ENCODE data around the gene PLXNB1.

DNA sequence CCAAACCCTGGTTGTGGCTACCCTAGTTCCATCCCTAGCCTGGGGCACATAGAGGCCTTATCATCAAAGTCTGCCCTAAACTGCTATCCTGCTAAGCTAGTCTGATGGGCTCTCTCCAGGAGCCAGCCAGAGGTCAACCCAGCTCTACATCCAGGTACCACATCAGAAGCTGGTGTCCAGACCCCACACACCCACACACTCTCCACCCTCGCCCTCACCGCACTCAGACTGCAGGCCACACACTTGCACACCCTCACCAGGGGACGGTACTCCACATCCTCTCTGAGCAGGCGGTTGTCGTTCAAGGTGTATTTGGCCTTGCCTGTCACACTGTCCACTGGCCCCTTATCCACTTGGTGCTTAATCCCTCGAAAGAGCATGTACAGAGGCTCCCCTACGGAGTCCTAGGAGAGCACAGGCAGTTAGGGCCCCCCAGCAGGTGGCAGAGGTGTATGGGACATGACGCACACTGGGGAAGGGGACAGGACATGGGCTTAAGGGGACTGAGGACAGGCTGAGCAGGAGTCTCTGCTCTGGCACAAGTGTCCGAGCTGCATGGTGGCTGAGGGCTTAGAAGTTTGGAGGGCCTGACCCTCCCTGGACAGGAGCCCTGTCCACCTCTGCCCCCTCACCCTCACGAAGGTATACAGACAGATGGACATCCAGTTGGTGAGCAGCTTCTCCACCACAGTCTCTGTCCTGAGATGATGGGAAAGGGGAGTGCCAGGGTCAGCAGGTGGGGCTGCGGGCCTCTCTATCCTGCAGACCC, 18.1 kb downstream of the PLXNB1 start:
- no peak for TF ChIP-seq ZNF792 (tag by site-specific recombination; IDR thresholded peaks at IDR 0.05)
- TF ChIP-seq, protein P1, sequence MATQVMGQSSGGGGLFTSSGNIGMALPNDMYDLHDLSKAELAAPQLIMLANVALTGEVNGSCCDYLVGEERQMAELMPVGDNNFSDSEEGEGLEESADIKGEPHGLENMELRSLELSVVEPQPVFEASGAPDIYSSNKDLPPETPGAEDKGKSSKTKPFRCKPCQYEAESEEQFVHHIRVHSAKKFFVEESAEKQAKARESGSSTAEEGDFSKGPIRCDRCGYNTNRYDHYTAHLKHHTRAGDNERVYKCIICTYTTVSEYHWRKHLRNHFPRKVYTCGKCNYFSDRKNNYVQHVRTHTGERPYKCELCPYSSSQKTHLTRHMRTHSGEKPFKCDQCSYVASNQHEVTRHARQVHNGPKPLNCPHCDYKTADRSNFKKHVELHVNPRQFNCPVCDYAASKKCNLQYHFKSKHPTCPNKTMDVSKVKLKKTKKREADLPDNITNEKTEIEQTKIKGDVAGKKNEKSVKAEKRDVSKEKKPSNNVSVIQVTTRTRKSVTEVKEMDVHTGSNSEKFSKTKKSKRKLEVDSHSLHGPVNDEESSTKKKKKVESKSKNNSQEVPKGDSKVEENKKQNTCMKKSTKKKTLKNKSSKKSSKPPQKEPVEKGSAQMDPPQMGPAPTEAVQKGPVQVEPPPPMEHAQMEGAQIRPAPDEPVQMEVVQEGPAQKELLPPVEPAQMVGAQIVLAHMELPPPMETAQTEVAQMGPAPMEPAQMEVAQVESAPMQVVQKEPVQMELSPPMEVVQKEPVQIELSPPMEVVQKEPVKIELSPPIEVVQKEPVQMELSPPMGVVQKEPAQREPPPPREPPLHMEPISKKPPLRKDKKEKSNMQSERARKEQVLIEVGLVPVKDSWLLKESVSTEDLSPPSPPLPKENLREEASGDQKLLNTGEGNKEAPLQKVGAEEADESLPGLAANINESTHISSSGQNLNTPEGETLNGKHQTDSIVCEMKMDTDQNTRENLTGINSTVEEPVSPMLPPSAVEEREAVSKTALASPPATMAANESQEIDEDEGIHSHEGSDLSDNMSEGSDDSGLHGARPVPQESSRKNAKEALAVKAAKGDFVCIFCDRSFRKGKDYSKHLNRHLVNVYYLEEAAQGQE (tag by site-specific recombination; IDR thresholded peaks at IDR 0.05), result no peak
- TF ChIP-seq, protein P2, sequence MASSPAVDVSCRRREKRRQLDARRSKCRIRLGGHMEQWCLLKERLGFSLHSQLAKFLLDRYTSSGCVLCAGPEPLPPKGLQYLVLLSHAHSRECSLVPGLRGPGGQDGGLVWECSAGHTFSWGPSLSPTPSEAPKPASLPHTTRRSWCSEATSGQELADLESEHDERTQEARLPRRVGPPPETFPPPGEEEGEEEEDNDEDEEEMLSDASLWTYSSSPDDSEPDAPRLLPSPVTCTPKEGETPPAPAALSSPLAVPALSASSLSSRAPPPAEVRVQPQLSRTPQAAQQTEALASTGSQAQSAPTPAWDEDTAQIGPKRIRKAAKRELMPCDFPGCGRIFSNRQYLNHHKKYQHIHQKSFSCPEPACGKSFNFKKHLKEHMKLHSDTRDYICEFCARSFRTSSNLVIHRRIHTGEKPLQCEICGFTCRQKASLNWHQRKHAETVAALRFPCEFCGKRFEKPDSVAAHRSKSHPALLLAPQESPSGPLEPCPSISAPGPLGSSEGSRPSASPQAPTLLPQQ (tag by site-specific recombination; IDR thresholded peaks at IDR 0.05), result no peak
- TF ChIP-seq, protein P3, sequence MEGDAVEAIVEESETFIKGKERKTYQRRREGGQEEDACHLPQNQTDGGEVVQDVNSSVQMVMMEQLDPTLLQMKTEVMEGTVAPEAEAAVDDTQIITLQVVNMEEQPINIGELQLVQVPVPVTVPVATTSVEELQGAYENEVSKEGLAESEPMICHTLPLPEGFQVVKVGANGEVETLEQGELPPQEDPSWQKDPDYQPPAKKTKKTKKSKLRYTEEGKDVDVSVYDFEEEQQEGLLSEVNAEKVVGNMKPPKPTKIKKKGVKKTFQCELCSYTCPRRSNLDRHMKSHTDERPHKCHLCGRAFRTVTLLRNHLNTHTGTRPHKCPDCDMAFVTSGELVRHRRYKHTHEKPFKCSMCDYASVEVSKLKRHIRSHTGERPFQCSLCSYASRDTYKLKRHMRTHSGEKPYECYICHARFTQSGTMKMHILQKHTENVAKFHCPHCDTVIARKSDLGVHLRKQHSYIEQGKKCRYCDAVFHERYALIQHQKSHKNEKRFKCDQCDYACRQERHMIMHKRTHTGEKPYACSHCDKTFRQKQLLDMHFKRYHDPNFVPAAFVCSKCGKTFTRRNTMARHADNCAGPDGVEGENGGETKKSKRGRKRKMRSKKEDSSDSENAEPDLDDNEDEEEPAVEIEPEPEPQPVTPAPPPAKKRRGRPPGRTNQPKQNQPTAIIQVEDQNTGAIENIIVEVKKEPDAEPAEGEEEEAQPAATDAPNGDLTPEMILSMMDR (tag by site-specific recombination; IDR thresholded peaks at IDR 0.05), result no peak
- TF ChIP-seq, protein P4, sequence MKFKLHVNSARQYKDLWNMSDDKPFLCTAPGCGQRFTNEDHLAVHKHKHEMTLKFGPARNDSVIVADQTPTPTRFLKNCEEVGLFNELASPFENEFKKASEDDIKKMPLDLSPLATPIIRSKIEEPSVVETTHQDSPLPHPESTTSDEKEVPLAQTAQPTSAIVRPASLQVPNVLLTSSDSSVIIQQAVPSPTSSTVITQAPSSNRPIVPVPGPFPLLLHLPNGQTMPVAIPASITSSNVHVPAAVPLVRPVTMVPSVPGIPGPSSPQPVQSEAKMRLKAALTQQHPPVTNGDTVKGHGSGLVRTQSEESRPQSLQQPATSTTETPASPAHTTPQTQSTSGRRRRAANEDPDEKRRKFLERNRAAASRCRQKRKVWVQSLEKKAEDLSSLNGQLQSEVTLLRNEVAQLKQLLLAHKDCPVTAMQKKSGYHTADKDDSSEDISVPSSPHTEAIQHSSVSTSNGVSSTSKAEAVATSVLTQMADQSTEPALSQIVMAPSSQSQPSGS (tag by site-specific recombination; IDR thresholded peaks at IDR 0.05; ENCODE audit: low read depth), result no peak
- no peak for TF ChIP-seq ZNF701 (tag by site-specific recombination; IDR thresholded peaks at IDR 0.05)
- TF ChIP-seq, protein P5, sequence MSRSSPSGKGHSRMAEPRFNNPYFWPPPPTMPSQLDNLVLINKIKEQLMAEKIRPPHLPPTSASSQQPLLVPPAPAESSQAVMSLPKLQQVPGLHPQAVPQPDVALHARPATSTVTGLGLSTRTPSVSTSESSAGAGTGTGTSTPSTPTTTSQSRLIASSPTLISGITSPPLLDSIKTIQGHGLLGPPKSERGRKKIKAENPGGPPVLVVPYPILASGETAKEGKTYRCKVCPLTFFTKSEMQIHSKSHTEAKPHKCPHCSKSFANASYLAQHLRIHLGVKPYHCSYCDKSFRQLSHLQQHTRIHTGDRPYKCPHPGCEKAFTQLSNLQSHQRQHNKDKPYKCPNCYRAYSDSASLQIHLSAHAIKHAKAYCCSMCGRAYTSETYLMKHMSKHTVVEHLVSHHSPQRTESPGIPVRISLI (tag by site-specific recombination; IDR thresholded peaks at IDR 0.05), result no peak
- TF ChIP-seq, protein P6, sequence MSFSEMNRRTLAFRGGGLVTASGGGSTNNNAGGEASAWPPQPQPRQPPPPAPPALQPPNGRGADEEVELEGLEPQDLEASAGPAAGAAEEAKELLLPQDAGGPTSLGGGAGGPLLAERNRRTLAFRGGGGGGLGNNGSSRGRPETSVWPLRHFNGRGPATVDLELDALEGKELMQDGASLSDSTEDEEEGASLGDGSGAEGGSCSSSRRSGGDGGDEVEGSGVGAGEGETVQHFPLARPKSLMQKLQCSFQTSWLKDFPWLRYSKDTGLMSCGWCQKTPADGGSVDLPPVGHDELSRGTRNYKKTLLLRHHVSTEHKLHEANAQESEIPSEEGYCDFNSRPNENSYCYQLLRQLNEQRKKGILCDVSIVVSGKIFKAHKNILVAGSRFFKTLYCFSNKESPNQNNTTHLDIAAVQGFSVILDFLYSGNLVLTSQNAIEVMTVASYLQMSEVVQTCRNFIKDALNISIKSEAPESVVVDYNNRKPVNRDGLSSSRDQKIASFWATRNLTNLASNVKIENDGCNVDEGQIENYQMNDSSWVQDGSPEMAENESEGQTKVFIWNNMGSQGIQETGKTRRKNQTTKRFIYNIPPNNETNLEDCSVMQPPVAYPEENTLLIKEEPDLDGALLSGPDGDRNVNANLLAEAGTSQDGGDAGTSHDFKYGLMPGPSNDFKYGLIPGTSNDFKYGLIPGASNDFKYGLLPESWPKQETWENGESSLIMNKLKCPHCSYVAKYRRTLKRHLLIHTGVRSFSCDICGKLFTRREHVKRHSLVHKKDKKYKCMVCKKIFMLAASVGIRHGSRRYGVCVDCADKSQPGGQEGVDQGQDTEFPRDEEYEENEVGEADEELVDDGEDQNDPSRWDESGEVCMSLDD (tag by site-specific recombination; IDR thresholded peaks at IDR 0.05), result no peak
- no peak for TF ChIP-seq ZFP3 (tag by site-specific recombination; IDR thresholded peaks at IDR 0.05; ENCODE audit: low read depth)
- TF ChIP-seq, protein P7, sequence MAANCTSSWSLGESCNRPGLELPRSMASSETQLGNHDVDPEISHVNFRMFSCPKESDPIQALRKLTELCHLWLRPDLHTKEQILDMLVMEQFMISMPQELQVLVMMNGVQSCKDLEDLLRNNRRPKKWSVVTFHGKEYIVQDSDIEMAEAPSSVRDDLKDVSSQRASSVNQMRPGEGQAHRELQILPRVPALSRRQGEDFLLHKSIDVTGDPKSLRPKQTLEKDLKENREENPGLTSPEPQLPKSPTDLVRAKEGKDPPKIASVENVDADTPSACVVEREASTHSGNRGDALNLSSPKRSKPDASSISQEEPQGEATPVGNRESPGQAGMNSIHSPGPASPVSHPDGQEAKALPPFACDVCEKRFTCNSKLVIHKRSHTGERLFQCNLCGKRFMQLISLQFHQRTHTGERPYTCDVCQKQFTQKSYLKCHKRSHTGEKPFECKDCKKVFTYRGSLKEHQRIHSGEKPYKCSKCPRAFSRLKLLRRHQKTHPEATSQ (tag by site-specific recombination; IDR thresholded peaks at IDR 0.05), result no peak
- TF ChIP-seq, protein P8, sequence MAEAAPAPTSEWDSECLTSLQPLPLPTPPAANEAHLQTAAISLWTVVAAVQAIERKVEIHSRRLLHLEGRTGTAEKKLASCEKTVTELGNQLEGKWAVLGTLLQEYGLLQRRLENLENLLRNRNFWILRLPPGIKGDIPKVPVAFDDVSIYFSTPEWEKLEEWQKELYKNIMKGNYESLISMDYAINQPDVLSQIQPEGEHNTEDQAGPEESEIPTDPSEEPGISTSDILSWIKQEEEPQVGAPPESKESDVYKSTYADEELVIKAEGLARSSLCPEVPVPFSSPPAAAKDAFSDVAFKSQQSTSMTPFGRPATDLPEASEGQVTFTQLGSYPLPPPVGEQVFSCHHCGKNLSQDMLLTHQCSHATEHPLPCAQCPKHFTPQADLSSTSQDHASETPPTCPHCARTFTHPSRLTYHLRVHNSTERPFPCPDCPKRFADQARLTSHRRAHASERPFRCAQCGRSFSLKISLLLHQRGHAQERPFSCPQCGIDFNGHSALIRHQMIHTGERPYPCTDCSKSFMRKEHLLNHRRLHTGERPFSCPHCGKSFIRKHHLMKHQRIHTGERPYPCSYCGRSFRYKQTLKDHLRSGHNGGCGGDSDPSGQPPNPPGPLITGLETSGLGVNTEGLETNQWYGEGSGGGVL (tag by site-specific recombination; IDR thresholded peaks at IDR 0.05), result no peak
- TF ChIP-seq, protein P9, sequence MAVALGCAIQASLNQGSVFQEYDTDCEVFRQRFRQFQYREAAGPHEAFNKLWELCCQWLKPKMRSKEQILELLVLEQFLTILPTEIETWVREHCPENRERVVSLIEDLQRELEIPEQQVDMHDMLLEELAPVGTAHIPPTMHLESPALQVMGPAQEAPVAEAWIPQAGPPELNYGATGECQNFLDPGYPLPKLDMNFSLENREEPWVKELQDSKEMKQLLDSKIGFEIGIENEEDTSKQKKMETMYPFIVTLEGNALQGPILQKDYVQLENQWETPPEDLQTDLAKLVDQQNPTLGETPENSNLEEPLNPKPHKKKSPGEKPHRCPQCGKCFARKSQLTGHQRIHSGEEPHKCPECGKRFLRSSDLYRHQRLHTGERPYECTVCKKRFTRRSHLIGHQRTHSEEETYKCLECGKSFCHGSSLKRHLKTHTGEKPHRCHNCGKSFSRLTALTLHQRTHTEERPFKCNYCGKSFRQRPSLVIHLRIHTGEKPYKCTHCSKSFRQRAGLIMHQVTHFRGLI (tag by site-specific recombination; IDR thresholded peaks at IDR 0.05), result no peak
- TF ChIP-seq ZFP41 (tag by site-specific recombination; IDR thresholded peaks at IDR 0.05; ENCODE audit: borderline replicate concordance), result no peak
- TF ChIP-seq ZNF239 (tag by site-specific recombination; IDR thresholded peaks at IDR 0.05), result no peak

All from HEK293 (cell line).